ENCODE measurements around the gene PTGER4.

The PTGER4 gene

GRCh38 chr5:40672425-40672824 lies 7.3 kb upstream of the PTGER4 start:
- DNase-seq = no peak

- DNase-seq = no peak
Observed at GRCh38 chr5:40674661-40675235, 5.0 kb upstream of the PTGER4 start.

GRCh38 chr5:40675396-40676133 lies 4.2 kb upstream of the PTGER4 start:
- DNase-seq = no peak

GRCh38 chr5:40676613-40677343 lies 2.9 kb upstream of the PTGER4 start:
- DNase-seq = peak; percentile 16

GRCh38 chr5:40677456-40677855 lies 2.3 kb upstream of the PTGER4 start:
- no peak for DNase-seq

- DNase-seq = no peak
Observed at GRCh38 chr5:40678026-40678425, 1.7 kb upstream of the PTGER4 start.

GRCh38 chr5:40678460-40679147 lies 1.1 kb upstream of the PTGER4 start:
- DNase-seq = no peak

GRCh38 chr5:40679148-40679912 lies 385 bp upstream of the PTGER4 start:
- DNase-seq = peak; percentile 35

- no peak for DNase-seq
Observed at GRCh38 chr5:40680741-40681362, 1.1 kb downstream of the PTGER4 start.

- no peak for DNase-seq
Observed at GRCh38 chr5:40681363-40682153, 1.8 kb downstream of the PTGER4 start.

- DNase-seq = no peak
Observed at GRCh38 chr5:40682154-40683017, 2.7 kb downstream of the PTGER4 start.

- DNase-seq = no peak
Observed at GRCh38 chr5:40683305-40683704, 3.6 kb downstream of the PTGER4 start.

GRCh38 chr5:40685193-40685592 lies 5.5 kb downstream of the PTGER4 start:
- DNase-seq = no peak

GRCh38 chr5:40685976-40686486 lies 6.3 kb downstream of the PTGER4 start:
- DNase-seq = no peak

- DNase-seq = no peak
Observed at GRCh38 chr5:40687321-40687720, 7.6 kb downstream of the PTGER4 start.

GRCh38 chr5:40688127-40688761 lies 8.5 kb downstream of the PTGER4 start:
- DNase-seq = peak; percentile 83

GRCh38 chr5:40688996-40689395 lies 9.3 kb downstream of the PTGER4 start:
- no peak for DNase-seq

GRCh38 chr5:40689438-40689837 lies 9.7 kb downstream of the PTGER4 start:
- DNase-seq = no peak

- no peak for DNase-seq
Observed at GRCh38 chr5:40690267-40690666, 10.6 kb downstream of the PTGER4 start.

GRCh38 chr5:40691894-40692293 lies 12.2 kb downstream of the PTGER4 start:
- no peak for DNase-seq
